Ishikawa (cell line): ENCODE measurements around the gene LRRC74B.

Source experiments
- EP300 ChIP-seq: IDR thresholded peaks from 2 replicates; pipeline ENCODE4 v1.6.1; 2012; ENCODE audit warnings: borderline replicate concordance
- FOXM1 ChIP-seq: IDR thresholded peaks from 2 replicates; pipeline ENCODE4 v1.6.1; 2012; ENCODE audit warnings: low read depth, borderline replicate concordance
- REST ChIP-seq: IDR thresholded peaks from 2 replicates; pipeline ENCODE4 v1.6.1; 2012; ENCODE audit warnings: low read depth, mild to moderate bottlenecking
- TAF1 ChIP-seq: IDR thresholded peaks from 2 replicates; pipeline ENCODE4 v1.6.1; 2012; ENCODE audit warnings: low read depth, mild to moderate bottlenecking
- TCF12 ChIP-seq: IDR thresholded peaks from 2 replicates; pipeline ENCODE4 v1.6.1; 2012; ENCODE audit warnings: low read depth
- ZBTB7A ChIP-seq: IDR thresholded peaks from 2 replicates; pipeline ENCODE4 v1.6.1; 2012; ENCODE audit warnings: low read depth

DNA sequence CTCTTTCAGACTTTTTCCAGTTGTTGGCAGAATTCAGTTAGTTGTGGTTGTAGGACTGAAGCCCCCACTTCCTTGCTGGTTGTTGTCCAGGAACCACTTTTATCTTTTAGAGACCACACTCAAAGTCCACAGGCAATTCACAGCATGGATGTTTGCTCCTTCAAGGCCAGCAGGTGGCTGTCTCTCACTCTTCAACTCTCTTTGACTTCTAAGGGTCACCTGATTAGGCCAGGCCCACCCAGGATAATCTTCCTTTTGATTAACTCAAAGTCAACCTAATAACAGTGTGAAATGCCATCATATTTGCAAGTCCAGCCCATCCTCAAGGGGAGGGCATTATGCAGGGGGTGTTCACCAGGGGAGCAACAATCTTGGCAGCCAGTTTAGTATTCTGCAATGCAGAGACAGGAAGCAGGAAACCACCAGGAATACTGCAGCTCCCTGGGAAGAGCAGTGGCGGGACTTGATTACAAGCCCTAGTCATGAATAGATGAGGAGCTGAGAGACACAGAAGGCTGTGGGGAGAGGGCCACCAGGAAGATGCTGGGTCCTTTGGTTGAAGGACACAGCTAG is 52.4 kb downstream of the LRRC74B start:
- no peak for TF ChIP-seq TCF12
- TF ChIP-seq EP300, result no peak
- TF ChIP-seq FOXM1, result no peak
- no peak for TF ChIP-seq REST
- TF ChIP-seq ZBTB7A, result no peak
- no peak for TF ChIP-seq TAF1
